Thymus (tissue), 2 donors: ENCODE measurements around the gene STAG2. TPM values are rescaled to one million over a fixed set of nuclear protein-coding genes. Genes with fewer than 3 reads are reported as not detected.

Source experiments
- polyA plus RNA-seq: library from polyadenylated mRNA; stranded (reverse); fragments of 200-250 nt; gene quantifications from one replicate; pipeline ENCODE4 v1.2.3, GENCODE V29; 2013
- total RNA-seq: library from RNA; stranded (reverse); fragments of 120-200 nt; gene quantifications from one replicate; pipeline ENCODE4 v1.2.4, GENCODE V29; 2013
- donor health status: healthy.

Gene STAG2
- total and polyA plus RNA-seq, 2 donors, result 44.0 to 147 TPM

Other genes with a start within 250 kb of the STAG2 start
- gene THOC2, start 228.7 kb upstream of the STAG2 start, total RNA-seq, result 82.1 TPM
- gene THOC2, start 228.7 kb upstream of the STAG2 start, polyA plus RNA-seq, result 77.4 TPM
- gene XIAP, start 101.7 kb upstream of the STAG2 start, total RNA-seq, result 31.9 TPM
- gene XIAP, start 101.7 kb upstream of the STAG2 start, polyA plus RNA-seq, result 11.5 TPM